K562 (cell line): ENCODE data around the gene SMIM35. TPM values are rescaled to one million over a fixed set of nuclear protein-coding genes. Genes with fewer than 3 reads are reported as not detected.
A peak's percentile ranks its signal among the peaks of the same experiment; 100 is the strongest.

Experiments used
- CBFA2T3 ChIP-seq: fragments of 450-650 bp; IDR thresholded peaks from 2 replicates; pipeline ENCODE4 v1.6.1; 2017
- CCNT2 ChIP-seq: IDR thresholded peaks from 2 replicates; pipeline ENCODE4 v1.6.1; 2011; ENCODE audit warnings: borderline replicate concordance, low read depth, mild to moderate bottlenecking, moderate library complexity, mixed read lengths, low read length; ENCODE audit not compliant: insufficient read length; ENCODE audit errors: extremely low read depth
- COPS2 ChIP-seq: fragments of 450-650 bp; conservative IDR thresholded peaks from 2 replicates; pipeline ENCODE4 v1.6.1; 2016; ENCODE audit warnings: mild to moderate bottlenecking, moderate library complexity
- E2F3 ChIP-seq: fragments of 250-450 bp; sonication (Bioruptor Pico); IDR thresholded peaks from 2 replicates; pipeline ENCODE4 v1.4.0; 2020; ENCODE audit warnings: mild to moderate bottlenecking
- E2F5 ChIP-seq: sonication (generic); formaldehyde crosslinking; IDR thresholded peaks from 2 replicates; pipeline ENCODE4 v1.8.0; 2022; ENCODE audit warnings: mild to moderate bottlenecking, missing genetic modification reagents
- ESRRA ChIP-seq: fragments of 450-650 bp; IDR thresholded peaks from 2 replicates; pipeline ENCODE4 v1.6.1; 2014; ENCODE audit warnings: low read depth, mild to moderate bottlenecking, moderate library complexity, borderline replicate concordance
- GMEB1 ChIP-seq: fragments of 250-450 bp; sonication (Bioruptor Pico); IDR thresholded peaks from 2 replicates; pipeline ENCODE4 v1.4.0; 2020; ENCODE audit warnings: mild to moderate bottlenecking
- MTA2 ChIP-seq: fragments of 450-650 bp; IDR thresholded peaks from 2 replicates; pipeline ENCODE4 v1.6.1; 2016; ENCODE audit warnings: low read depth
- NBN ChIP-seq: fragments of 450-650 bp; IDR thresholded peaks from 2 replicates; pipeline ENCODE4 v1.6.1; 2016; ENCODE audit warnings: low read depth, mild to moderate bottlenecking
- NR3C1 ChIP-seq: sonication (generic); formaldehyde crosslinking; IDR thresholded peaks from 2 replicates; pipeline ENCODE4 v1.8.1; 2022; ENCODE audit warnings: missing genetic modification reagents
- PHB2 ChIP-seq: fragments of 450-650 bp; IDR thresholded peaks from 2 replicates; pipeline ENCODE4 v1.6.1; 2017; ENCODE audit warnings: low read depth
- PHF8 ChIP-seq: fragments of 200-600 bp; sonication (generic); IDR thresholded peaks from 2 replicates; pipeline ENCODE4 v1.6.1; 2012; ENCODE audit warnings: mixed run types, mild to moderate bottlenecking, inconsistent platforms, low read length, moderate library complexity, borderline replicate concordance
- RNF2 ChIP-seq: sonication (generic); IDR thresholded peaks from 2 replicates; pipeline ENCODE4 v1.6.1; 2016
- SNRNP70 ChIP-seq: fragments of 200-400 bp; formaldehyde crosslinking; optimal IDR thresholded peaks from 2 replicates; pipeline ENCODE3; 2017; ENCODE audit warnings: low read depth, low read length
- STAT5A ChIP-seq: IDR thresholded peaks from 2 replicates; pipeline ENCODE4 v1.6.1; 2012; ENCODE audit warnings: low read length, inconsistent platforms, borderline replicate concordance
- TAF15 ChIP-seq: fragments of 200-400 bp; formaldehyde crosslinking; IDR thresholded peaks from 2 replicates; pipeline ENCODE4 v1.6.1; 2017; ENCODE audit warnings: mild to moderate bottlenecking, low read depth, low read length, moderate library complexity
- TEAD1 ChIP-seq, 2 experiments: fragments of 450-650 bp in 1 of 2; sonication (generic) in 1 of 2; formaldehyde crosslinking; IDR thresholded peaks; 2 replicates each; pipeline versions ENCODE4 v1.4.0 to v1.8.0; 2020 to 2022; ENCODE audit warnings: mild to moderate bottlenecking in 2 of 2, missing genetic modification reagents in 1 of 2
- THRB ChIP-seq: fragments of 450-650 bp; formaldehyde crosslinking; conservative IDR thresholded peaks from 2 replicates; pipeline ENCODE4 v1.4.0; 2022; ENCODE audit warnings: mild to moderate bottlenecking, missing genetic modification characterization
- TSHZ1 ChIP-seq: fragments of 250-450 bp; sonication (Bioruptor Pico); IDR thresholded peaks from 2 replicates; pipeline ENCODE4 v1.4.0; 2020; ENCODE audit warnings: mild to moderate bottlenecking, moderate library complexity
- YBX1 ChIP-seq: fragments of 450-650 bp; IDR thresholded peaks from 2 replicates; pipeline ENCODE4 v1.7.1; 2016; ENCODE audit warnings: mild to moderate bottlenecking
- ZNF140 ChIP-seq: fragments of 250-450 bp; sonication (Bioruptor Pico); IDR thresholded peaks from 2 replicates; pipeline ENCODE4 v1.8.0; 2021; ENCODE audit warnings: moderate library complexity, mild to moderate bottlenecking, inconsistent platforms
- ZNF75A ChIP-seq: fragments of 450-650 bp; formaldehyde crosslinking; IDR thresholded peaks from 2 replicates; pipeline ENCODE4 v1.4.0; 2020; ENCODE audit warnings: mild to moderate bottlenecking
- polyA plus RNA-seq, 8 experiments: library from polyadenylated mRNA; depleted of rRNA in 4 of 8; stranded (reverse) in 5 of 8; unstranded in 3 of 8; fragments of >200 nt; fragmentation: Nextera tagmentation in 2 of 8; fragmentation: Illumina TruSeq in 1 of 8; extraction: Ambion mirVana in 2 of 8; extraction: Trizol in 1 of 8; gene quantifications; 2 replicates each; pipeline versions ENCODE4 v1.2.1 to v1.2.3, GENCODE V29; 2011 to 2014; ENCODE audit warnings: inconsistent platforms in 1 of 8, missing spikeins in 1 of 8
- total RNA-seq, 7 experiments: library from RNA; depleted of rRNA in 6 of 7; stranded (reverse); fragments of >200 nt in 6 of 7; fragmentation: Illumina TruSeq in 2 of 7; extraction: Trizol in 2 of 7; gene quantifications; 2 replicates each; pipeline versions ENCODE4 v1.2.1 to v1.2.3, GENCODE V29; 2011 to 2021; ENCODE audit warnings: low replicate concordance in 1 of 7

SMIM35 gene
- total and polyA plus RNA-seq, 9 of the 15 experiments (the other 6 are each of a cell fraction or from before 2014, with no cell fraction given), result 0.03 TPM; not detected in 7

GRCh38 chr11:118126082-118126838 lies 39.5 kb upstream of the SMIM35 start (continued):
- TF ChIP-seq THRB (CRISPR knock-in tag) (peak; percentile 98), CBFA2T3 (no peak), ZNF75A (CRISPR knock-in tag) (no peak), ESRRA (no peak), MTA2 (no peak), SNRNP70 (no peak), ZNF140 (no peak), CCNT2 (no peak), PHF8 (no peak), COPS2 (no peak), TAF15 (no peak), GMEB1 (CRISPR knock-in tag) (no peak), YBX1 (no peak), PHB2 (no peak), E2F5 (CRISPR knock-in tag) (no peak), NR3C1 (no peak), TSHZ1 (CRISPR knock-in tag) (no peak), E2F3 (no peak), RNF2 (peak; percentile 62; the same call in 1 of the 2 replicates), NBN (no peak), STAT5A (no peak), TEAD1 (CRISPR knock-in tag; IDR thresholded peaks at IDR 0.05) (no peak)
